GM12878 (cell line): ENCODE data around the gene TMEM214. TPM values are rescaled to one million over a fixed set of nuclear protein-coding genes. Genes with fewer than 3 reads are reported as not detected.

ENCODE experiments used
- ATAC-seq: fragments of 200-7000 bp; cut with Tn5 transposase; 3 replicates; pipeline ENCODE4 v1.9.1; 2020; ENCODE audit warnings: mild to moderate bottlenecking, moderate library complexity
- BruUV-seq: library from RNA; stranded (reverse); fragments of 400-500 nt; replicated peaks from 2 replicates; lab custom pipeline; 2021; lab: Mats Ljungman, UMichigan
- CTCF ChIA-PET: fragments of 300-600 bp; sonication (Branson Sonifier 250); formaldehyde crosslinking; extraction: SDS; loops from one replicate; lab custom pipeline; 2021; ENCODE audit warnings: inconsistent platforms; lab: Yijun Ruan, JAX
- POLR2A ChIA-PET: fragments of 350-600 bp; formaldehyde crosslinking; extraction: SDS; loops from one replicate; lab custom pipeline; 2021; ENCODE audit warnings: inconsistent platforms; lab: Charles Lee
- RAD21 ChIA-PET: fragments of 300-600 bp; sonication (Branson Sonifier 250); formaldehyde crosslinking; loops from one replicate; lab custom pipeline; 2023; ENCODE audit warnings: antibody characterized with exemption; ENCODE audit not compliant: unreplicated experiment; lab: Charles Lee
- SMC1A ChIA-PET: fragments of 300-600 bp; sonication (Branson Sonifier 250); formaldehyde crosslinking; loops from one replicate; lab custom pipeline; 2023; ENCODE audit not compliant: unreplicated experiment, uncharacterized antibody; lab: Charles Lee
- DNase-seq: peaks from one replicate; pipeline ENCODE4 v3.0.0-alpha.2; 2011; ENCODE audit warnings: low read depth, low spot score
- FAIRE-seq: peaks from 3 replicates; lab custom pipeline; 2011; peaks lifted over from hg19 to GRCh38; lab: Jason Lieb, UNC
- H2AFZ ChIP-seq: 2 replicates; pipeline ENCODE4 v1.6.0; 2011; ENCODE audit warnings: low read depth, low read length, control low read depth; ENCODE audit not compliant: control insufficient read depth
- H3K27ac ChIP-seq: 2 replicates; pipeline ENCODE4 v1.5.1; 2011; ENCODE audit warnings: control low read depth; ENCODE audit not compliant: control insufficient read depth, insufficient read depth
- H3K27me3 ChIP-seq, 2 experiments: replicated peaks in 1 of 2; 2 replicates each; pipeline versions ENCODE4 v1.6.0 to v1.6.1; 2011; ENCODE audit warnings: low read length in 1 of 2; ENCODE audit not compliant: control insufficient read depth in 2 of 2, insufficient read depth in 2 of 2
- H3K36me3 ChIP-seq, 2 experiments: 2 replicates each; pipeline ENCODE4 v1.5.1; 2011; ENCODE audit warnings: low read length in 1 of 2; ENCODE audit not compliant: control insufficient read depth in 2 of 2, insufficient read depth in 2 of 2
- H3K4me1 ChIP-seq: 2 replicates; pipeline ENCODE4 v1.6.1; 2011; ENCODE audit warnings: mild to moderate bottlenecking, low read length, moderate library complexity, mixed read lengths; ENCODE audit not compliant: control insufficient read depth, insufficient read depth
- H3K4me2 ChIP-seq: 2 replicates; pipeline ENCODE4 v1.6.0; 2011; ENCODE audit warnings: control low read depth; ENCODE audit not compliant: control insufficient read depth, insufficient read depth
- H3K4me3 ChIP-seq: fragments of 200-600 bp; sonication (generic); 2 replicates; pipeline ENCODE4 v1.5.1; 2016
- H3K79me2 ChIP-seq: 2 replicates; pipeline ENCODE4 v1.6.0; 2011; ENCODE audit warnings: low read length; ENCODE audit not compliant: control insufficient read depth, insufficient read depth
- H3K9ac ChIP-seq: 2 replicates; pipeline ENCODE4 v1.8.0; 2011; ENCODE audit warnings: low read length, control low read depth, mixed read lengths; ENCODE audit not compliant: control insufficient read depth, insufficient read depth
- H3K9me3 ChIP-seq: replicated peaks from 3 replicates; pipeline ENCODE4 v1.5.1; 2011; ENCODE audit warnings: mild to moderate bottlenecking, low read length; ENCODE audit not compliant: control insufficient read depth, insufficient read depth
- H4K20me1 ChIP-seq: 2 replicates; pipeline ENCODE4 v1.6.0; 2011; ENCODE audit not compliant: control insufficient read depth, insufficient read depth
- ASH2L ChIP-seq: fragments of 300-600, 200-600 bp; sonication (generic); IDR thresholded peaks from 2 replicates; pipeline ENCODE4 v1.6.1; 2017; ENCODE audit warnings: low read depth, mild to moderate bottlenecking, borderline replicate concordance
- E2F8 ChIP-seq: fragments of 450-650 bp; IDR thresholded peaks from 2 replicates; pipeline ENCODE4 v1.6.1; 2018; ENCODE audit warnings: mild to moderate bottlenecking, low read depth, moderate library complexity; ENCODE audit not compliant: partially characterized antibody
- MAX ChIP-seq: IDR thresholded peaks from 2 replicates; pipeline ENCODE4 v1.6.1; 2012; ENCODE audit warnings: low read depth, low read length, improper control_type of control experiment
- PAX8 ChIP-seq: fragments of 450-650 bp; IDR thresholded peaks from 2 replicates; pipeline ENCODE4 v1.6.1; 2017; ENCODE audit warnings: mild to moderate bottlenecking, moderate library complexity
- TBL1XR1 ChIP-seq: IDR thresholded peaks from 2 replicates; pipeline ENCODE4 v1.6.1; 2012; ENCODE audit warnings: low read depth, low read length, improper control_type of control experiment
- WRNIP1 ChIP-seq: IDR thresholded peaks from 2 replicates; pipeline ENCODE4 v1.6.1; 2011; ENCODE audit warnings: low read depth, low read length, improper control_type of control experiment, borderline replicate concordance
- WGBS: methylation state at CpG from one replicate; pipeline ENCODE4 v1.1.6; 2016; ENCODE audit warnings: low lambda C conversion rate; ENCODE audit not compliant: insufficient replicate concordance, insufficient coverage; ENCODE audit errors: missing lambda C conversion rate; 5-methylcytosine and 5-hydroxymethylcytosine counted together
- in situ Hi-C: fragments of 300-500 bp; cut with MboI; formaldehyde crosslinking; loops from 9 replicates; pipeline ENCODE4 v1.14.3; 2018; ENCODE audit warnings: mixed read lengths
- intact Hi-C: fragments of 100-400 bp; cut with micrococcal nuclease; formaldehyde crosslinking; loops from one replicate; pipeline ENCODE4 v1.14.2; 2022; ENCODE audit not compliant: unreplicated experiment
- polyA plus RNA-seq, 11 experiments: library from polyadenylated mRNA; depleted of rRNA in 4 of 11; unstranded in 6 of 11; stranded (reverse) in 5 of 11; fragments of >200 nt; fragmentation: Nextera tagmentation in 4 of 11; fragmentation: Illumina TruSeq in 1 of 11; extraction: Ambion mirVana in 4 of 11; extraction: Trizol in 1 of 11; gene quantifications; 1 replicate in 1 of 11; 2 replicates in 10 of 11; pipeline versions ENCODE4 v1.2.1 to v1.2.3, GENCODE V29; 2011 to 2016; ENCODE audit warnings: inconsistent platforms in 2 of 11, missing spikeins in 2 of 11, low read depth in 1 of 11
- total RNA-seq, 4 experiments: library from RNA; depleted of rRNA in 3 of 4; stranded (reverse); fragments of >200 nt in 3 of 4; fragmentation: Illumina TruSeq in 1 of 4; extraction: Trizol in 1 of 4; gene quantifications; 2 replicates each; pipeline versions ENCODE4 v1.2.1 to v1.2.3, GENCODE V29; 2013 to 2021

Gene TMEM214
- total and polyA plus RNA-seq, 10 of the 15 experiments (the other 5 are each of a cell fraction or from before 2014, with no cell fraction given) = 10.4 to 79.2 (median 45.0) TPM

GRCh38 chr2:27039871-27040270 is 7.1 kb downstream of the TMEM214 start:
- TF ChIP-seq WRNIP1 (no peak), ASH2L (no peak), PAX8 (no peak), E2F8 (no peak), TBL1XR1 (no peak), MAX (no peak)
- Histone ChIP-seq H3K27ac (no peak overlapping the region), H3K27me3 (no peaks in the 10 kb centered on the region), H3K4me2 (no peak overlapping the region), H3K9me3 (no peaks in the 10 kb centered on the region), H3K9ac (no peak overlapping the region), H2AFZ (no peak overlapping the region), H3K36me3 (peaks cover 39 to 49% of the 10 kb centered on the region in 2 experiments), H3K4me3 (no peak overlapping the region), H3K4me1 (peaks cover 38% of the 10 kb centered on the region), H4K20me1 (no peaks in the 10 kb centered on the region), H3K79me2 (peaks cover 10% of the 10 kb centered on the region)
- ATAC-seq (no peak), FAIRE-seq (no peak), DNase-seq (no peak)
- WGBS = 88% methylated on average over 7 of the region's 7 CpGs
- in situ Hi-C loops (no loop called here), intact Hi-C loops (no loop called here)
- ChIA-PET RAD21 (interaction anchor here (0.9 to 4.1 kb wide), 3 partner anchors 11 to 44 kb away, joined by 4 to 31 read pairs (median 4); partner anchors contain the start of gene AGBL5), POLR2A (interaction anchor here (0.9 to 3.9 kb wide), 3 partner anchors 10 to 41 kb away, joined by 3 to 34 read pairs (median 3); partner anchors contain the start of gene AGBL5), SMC1A (interaction anchor here (1.2 kb wide), 1 partner anchor 34 kb away, joined by 3 read pairs; no protein-coding TSS in a partner anchor), CTCF (interaction anchor here (0.9 to 5.2 kb wide), 6 partner anchors 10 to 78 kb away, joined by 4 to 26 read pairs (median 6); partner anchors contain the start of genes AGBL5 and MAPRE3)
- no TSS peak for BruUV-seq
